Nephron progenitor cell (in vitro differentiated cells): ENCODE measurements around the gene MT1F.

Source experiments
- DNase-seq: peaks from one replicate; pipeline ENCODE4 v3.0.0; 2021
- H3K27ac Mint-ChIP-seq: 2 replicates; pipeline ENCODE4 v1.8.0; 2021; ENCODE audit warnings: mild to moderate bottlenecking, moderate library complexity, mixed read lengths
- H3K27me3 Mint-ChIP-seq: 2 replicates; pipeline ENCODE4 v1.8.0; 2021; ENCODE audit warnings: mild to moderate bottlenecking, low read depth, mixed read lengths; ENCODE audit not compliant: poor library complexity
- H3K36me3 Mint-ChIP-seq: 2 replicates; pipeline ENCODE4 v1.8.0; 2021; ENCODE audit warnings: low read depth, mixed read lengths
- H3K4me1 Mint-ChIP-seq: 2 replicates; pipeline ENCODE4 v1.8.0; 2021; ENCODE audit warnings: mixed read lengths
- H3K4me3 Mint-ChIP-seq: 2 replicates; pipeline ENCODE4 v1.8.0; 2021; ENCODE audit warnings: mild to moderate bottlenecking, moderate library complexity, mixed read lengths
- H3K9me3 Mint-ChIP-seq: 2 replicates; pipeline ENCODE4 v1.8.0; 2021; ENCODE audit warnings: mild to moderate bottlenecking, moderate library complexity, mixed read lengths
- CTCF ChIP-seq: fragments of 200-600 bp; sonication (generic); IDR thresholded peaks from 2 replicates; pipeline ENCODE4 v1.5.0; 2021; ENCODE audit warnings: antibody characterized with exemption

MT1F gene

DNA sequence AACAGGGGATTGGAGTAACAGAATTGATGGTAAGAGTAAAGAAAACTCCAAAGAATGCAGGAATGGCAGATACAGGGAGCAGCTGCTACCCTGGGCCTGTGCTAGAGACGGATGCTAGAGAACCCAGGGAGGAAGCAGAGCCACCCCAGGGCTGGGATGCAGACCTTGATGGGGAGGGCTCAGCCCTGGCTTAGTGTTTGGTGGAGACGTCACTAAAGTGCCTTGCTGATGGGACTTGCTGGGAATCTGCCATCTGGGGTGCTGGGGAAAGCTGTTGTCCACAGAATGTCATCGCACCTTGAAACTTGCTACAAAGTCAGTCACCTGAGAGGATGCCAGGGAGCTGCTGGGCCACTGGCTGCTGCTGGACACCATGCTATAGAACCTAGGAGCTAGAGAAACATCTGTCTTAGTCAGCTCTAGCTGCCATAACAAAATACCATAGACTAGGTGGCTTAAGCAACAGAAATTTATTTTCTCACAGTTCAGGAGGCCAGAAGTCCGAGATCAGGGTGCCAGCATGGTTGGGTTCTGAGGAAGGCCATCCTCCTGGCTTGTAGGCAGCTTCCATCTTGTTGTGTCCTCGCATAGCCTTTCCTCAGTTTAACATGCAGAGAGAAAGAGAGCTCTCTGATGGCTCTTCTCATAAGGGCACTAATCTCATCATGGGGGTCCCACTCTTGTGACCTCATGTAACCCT, 39.8 kb downstream of the MT1F start:
- H3K9me3 Mint-ChIP-seq, result peaks cover 13% of the 10 kb centered on the region
- no peak for DNase-seq
- H3K36me3 Mint-ChIP-seq, result no peaks in the 10 kb centered on the region
- TF ChIP-seq CTCF, result no peak
- H3K4me1 Mint-ChIP-seq, result peaks cover 11% of the 10 kb centered on the region
- H3K4me3 Mint-ChIP-seq, result no peak overlapping the region
- H3K27me3 Mint-ChIP-seq, result peaks cover 14% of the 10 kb centered on the region
- H3K27ac Mint-ChIP-seq, result no peak overlapping the region

GRCh38 chr16:56700195-56700594, 42.4 kb downstream of the MT1F start:
- peaks cover 23% of the 10 kb centered on the region for H3K27me3 Mint-ChIP-seq
- peaks cover 13% of the 10 kb centered on the region for H3K9me3 Mint-ChIP-seq
- no peak for DNase-seq
- peaks cover 11% of the 10 kb centered on the region for H3K4me1 Mint-ChIP-seq
- H3K27ac Mint-ChIP-seq, result no peak overlapping the region
- no peaks in the 10 kb centered on the region for H3K36me3 Mint-ChIP-seq
- TF ChIP-seq CTCF, result no peak
- H3K4me3 Mint-ChIP-seq, result no peak overlapping the region

- H3K36me3 Mint-ChIP-seq, result no peaks in the 10 kb centered on the region
- H3K27ac Mint-ChIP-seq, result no peak overlapping the region
- H3K4me3 Mint-ChIP-seq, result no peak overlapping the region
- no peak for TF ChIP-seq CTCF
- no peak for DNase-seq
- peaks cover 27% of the 10 kb centered on the region for H3K27me3 Mint-ChIP-seq
- H3K9me3 Mint-ChIP-seq, result peaks cover 13% of the 10 kb centered on the region
- H3K4me1 Mint-ChIP-seq, result peaks cover 11% of the 10 kb centered on the region
Observed at GRCh38 chr16:56700631-56701030, 42.9 kb downstream of the MT1F start.

DNA sequence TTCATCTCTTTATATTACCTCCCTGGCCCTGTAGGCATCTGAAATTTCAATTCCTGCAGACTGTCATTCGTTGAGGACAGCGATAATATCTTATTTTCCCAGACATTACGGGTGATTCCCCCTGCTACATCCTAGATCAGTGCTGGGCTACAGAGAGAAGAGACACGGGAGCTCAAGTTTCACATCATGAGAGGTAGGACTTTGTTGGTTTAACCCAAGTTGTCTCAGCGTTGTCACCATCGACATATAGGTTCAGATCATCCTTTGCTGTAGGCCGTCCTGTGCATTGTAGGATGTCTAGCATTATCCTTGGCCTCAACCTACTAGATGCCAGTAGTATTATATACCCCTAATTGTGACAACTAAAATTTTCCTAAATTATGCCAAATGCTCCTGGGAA, 43.8 kb downstream of the MT1F start:
- Mint-ChIP-seq H3K27me3 (peaks cover 27% of the 10 kb centered on the region), H3K27ac (peak overlapping the region; percentile 39), H3K36me3 (no peaks in the 10 kb centered on the region), H3K4me3 (no peak overlapping the region), H3K4me1 (peaks cover 11% of the 10 kb centered on the region), H3K9me3 (peaks cover 13% of the 10 kb centered on the region)
- no peak for TF ChIP-seq CTCF
- no peak for DNase-seq

- H3K4me3 Mint-ChIP-seq, result no peak overlapping the region
- DNase-seq, result no peak
- H3K27me3 Mint-ChIP-seq, result peaks cover 27% of the 10 kb centered on the region
- H3K9me3 Mint-ChIP-seq, result peaks cover 2% of the 10 kb centered on the region
- H3K4me1 Mint-ChIP-seq, result peaks cover 11% of the 10 kb centered on the region
- TF ChIP-seq CTCF, result no peak
- no peaks in the 10 kb centered on the region for H3K36me3 Mint-ChIP-seq
- H3K27ac Mint-ChIP-seq, result no peak overlapping the region
Observed at GRCh38 chr16:56702836-56703235, 45.1 kb downstream of the MT1F start.
